GM23338 (cell line): Measurements from ENCODE around the gene ABCB8. TPM values are rescaled to one million over a fixed set of nuclear protein-coding genes. Genes with fewer than 3 reads are reported as not detected.

ENCODE experiments used
- ATAC-seq: fragments of 200-7000 bp; cut with Tn5 transposase; 3 replicates; pipeline ENCODE4 v1.9.1; 2020
- DNase-seq: peaks from one replicate; pipeline ENCODE4 v3.0.0-alpha.2; 2015; ENCODE audit warnings: low spot score
- H2AFZ ChIP-seq: fragments of 200-600 bp; sonication (generic); 2 replicates; pipeline ENCODE4 v1.8.0; 2016; ENCODE audit warnings: antibody characterized with exemption, mild to moderate bottlenecking, moderate library complexity
- H3F3A ChIP-seq: fragments of 200-600 bp; sonication (generic); replicated peaks from 2 replicates; pipeline ENCODE4 v1.8.0; 2017; ENCODE audit warnings: antibody characterized with exemption, mixed run types, low read depth
- H3K27ac ChIP-seq: fragments of 200-600 bp; sonication (generic); 2 replicates; pipeline ENCODE4 v1.6.1; 2016; ENCODE audit warnings: low read depth
- H3K27me3 ChIP-seq: fragments of 200-600 bp; sonication (generic); 2 replicates; pipeline ENCODE4 v1.8.0; 2016; ENCODE audit warnings: mild to moderate bottlenecking, mixed run types, moderate library complexity; ENCODE audit not compliant: insufficient read depth
- H3K36me3 ChIP-seq: fragments of 200-600 bp; sonication (generic); 2 replicates; pipeline ENCODE4 v1.8.0; 2016; ENCODE audit warnings: mild to moderate bottlenecking; ENCODE audit not compliant: insufficient read depth
- H3K4me1 ChIP-seq: fragments of 200-600 bp; sonication (generic); 2 replicates; pipeline ENCODE4 v1.8.0; 2016; ENCODE audit warnings: mild to moderate bottlenecking, moderate library complexity; ENCODE audit not compliant: insufficient read depth
- H3K4me2 ChIP-seq: fragments of 200-600 bp; sonication (generic); 2 replicates; pipeline ENCODE4 v1.7.1; 2017; ENCODE audit warnings: mixed run types
- H3K4me3 ChIP-seq: fragments of 200-600 bp; sonication (generic); 2 replicates; pipeline ENCODE4 v1.6.1; 2016; ENCODE audit warnings: mixed run types
- H3K79me2 ChIP-seq: fragments of 200-600 bp; sonication (generic); replicated peaks from 2 replicates; pipeline ENCODE4 v1.8.0; 2017; ENCODE audit warnings: mild to moderate bottlenecking; ENCODE audit not compliant: insufficient read depth
- H3K9me2 ChIP-seq: fragments of 200-600 bp; sonication (generic); 2 replicates; pipeline ENCODE4 v1.8.0; 2017; ENCODE audit not compliant: insufficient read depth
- H4K20me1 ChIP-seq: fragments of 200-600 bp; sonication (generic); replicated peaks from 2 replicates; pipeline ENCODE4 v1.8.0; 2017; ENCODE audit warnings: mild to moderate bottlenecking; ENCODE audit not compliant: insufficient read depth
- H3K27ac Mint-ChIP-seq: 2 replicates; pipeline ENCODE4 v1.8.0; 2020; ENCODE audit warnings: inconsistent platforms, mild to moderate bottlenecking, moderate library complexity, mixed read lengths
- H3K27me3 Mint-ChIP-seq: 3 replicates; pipeline ENCODE4 v1.8.0; 2022; ENCODE audit warnings: low read depth, mild to moderate bottlenecking, moderate library complexity, mixed read lengths, inconsistent platforms; ENCODE audit not compliant: insufficient read depth, poor library complexity
- H3K36me3 Mint-ChIP-seq: 3 replicates; pipeline ENCODE4 v1.8.0; 2021; ENCODE audit warnings: low read depth, mild to moderate bottlenecking, inconsistent platforms, moderate library complexity, mixed read lengths
- H3K4me1 Mint-ChIP-seq: 3 replicates; pipeline ENCODE4 v1.8.0; 2020; ENCODE audit warnings: mild to moderate bottlenecking, inconsistent platforms, mixed read lengths
- H3K4me3 Mint-ChIP-seq: 3 replicates; pipeline ENCODE4 v1.8.0; 2021; ENCODE audit warnings: moderate library complexity, mild to moderate bottlenecking, inconsistent platforms, mixed read lengths
- H3K9me3 Mint-ChIP-seq: 3 replicates; pipeline ENCODE4 v1.8.0; 2020; ENCODE audit warnings: moderate library complexity, mild to moderate bottlenecking, inconsistent platforms, mixed read lengths
- ETS1 ChIP-seq: IDR thresholded peaks from 2 replicates; pipeline ENCODE4 v1.6.1; 2016; ENCODE audit warnings: antibody characterized with exemption
- EZH2 ChIP-seq: fragments of 200-600 bp; sonication (generic); IDR thresholded peaks from one replicate; pipeline ENCODE4 v1.8.0; 2017; ENCODE audit warnings: antibody characterized with exemption, mild to moderate bottlenecking, low read depth; ENCODE audit not compliant: unreplicated experiment
- EZH2phosphoT487 ChIP-seq: fragments of 200-600 bp; sonication (generic); IDR thresholded peaks from one replicate; pipeline ENCODE4 v1.8.1; 2018; ENCODE audit warnings: antibody characterized with exemption; ENCODE audit not compliant: unreplicated experiment
- NANOG ChIP-seq: IDR thresholded peaks from 2 replicates; pipeline ENCODE4 v1.6.1; 2016; ENCODE audit warnings: antibody characterized with exemption, borderline replicate concordance
- POLR2AphosphoS5 ChIP-seq: IDR thresholded peaks from 2 replicates; pipeline ENCODE4 v1.6.1; 2016; ENCODE audit warnings: antibody characterized with exemption, low read depth
- REST ChIP-seq: IDR thresholded peaks from one replicate; pipeline ENCODE4 v1.6.1; 2018; ENCODE audit warnings: antibody characterized with exemption; ENCODE audit not compliant: unreplicated experiment
- STAT1 ChIP-seq: IDR thresholded peaks from one replicate; pipeline ENCODE4 v1.6.1; 2016; ENCODE audit warnings: antibody characterized with exemption; ENCODE audit not compliant: unreplicated experiment
- polyA plus RNA-seq: library from polyadenylated mRNA; unstranded; fragments of >200 nt; fragmentation: Nextera tagmentation; extraction: Ambion mirVana; gene quantifications from 2 replicates; pipeline ENCODE4 v1.2.1, GENCODE V29; 2016
- total RNA-seq: library from RNA; depleted of rRNA; stranded (reverse); fragments of >200 nt; shearing (Covaris generic); gene quantifications from 2 replicates; pipeline ENCODE4 v1.2.3, GENCODE V29; 2014
- TF ChIP-seq, protein P1 (sequence below), 2 experiments: fragments of 200-600 bp in 1 of 2; sonication (generic) in 1 of 2; conservative IDR thresholded peaks; 2 replicates each; pipeline versions ENCODE4 v1.5.1 to v1.6.1; 2016 to 2017; ENCODE audit warnings: antibody characterized with exemption in 2 of 2, low read depth in 2 of 2, mild to moderate bottlenecking in 2 of 2, moderate library complexity in 1 of 2

ABCB8 gene
- total and polyA plus RNA-seq, 2 experiments from 2014 or later: 11.4 to 27.1 TPM

GRCh38 chr7:151069841-151070573 lies 41.8 kb downstream of the ABCB8 start:
- Mint-ChIP-seq H3K27ac (no peak overlapping the region), H3K27me3 (peaks cover 28% of the 10 kb centered on the region), H3K4me3 (no peak overlapping the region), H3K4me1 (peaks cover 12% of the 10 kb centered on the region), H3K9me3 (no peaks in the 10 kb centered on the region), H3K36me3 (peaks cover 65% of the 10 kb centered on the region)
- H2AFZ ChIP-seq: no peak overlapping the region
- H3K36me3 ChIP-seq: peaks cover 14% of the 10 kb centered on the region
- ATAC-seq (no peak), DNase-seq (no peak)
- no peaks in the 10 kb centered on the region for H3K79me2 ChIP-seq
- H3K4me1 ChIP-seq: peaks cover 9% of the 10 kb centered on the region
- 0 out of 2 replicates have a peak, but pooled peaks cover 5% of the 10 kb centered on the region for H3F3A ChIP-seq
- H4K20me1 ChIP-seq: no peaks in the 10 kb centered on the region; the same call in 1 of the 2 replicates
- H3K27ac ChIP-seq: no peak overlapping the region
- no peaks in the 10 kb centered on the region for H3K9me2 ChIP-seq
- no peaks in the 10 kb centered on the region for H3K27me3 ChIP-seq
- H3K4me3 ChIP-seq: no peak overlapping the region
- H3K4me2 ChIP-seq: no peak overlapping the region
- TF ChIP-seq POLR2AphosphoS5 (no peak), STAT1 (no peak)

- ATAC-seq: no peak
- H3K4me3 ChIP-seq: no peak overlapping the region
- H3K9me3 Mint-ChIP-seq: no peaks in the 10 kb centered on the region
- TF ChIP-seq REST (no peak), EZH2phosphoT487 (no peak), NANOG (no peak), EZH2 (no peak), ETS1 (no peak)
- TF ChIP-seq, protein P1, sequence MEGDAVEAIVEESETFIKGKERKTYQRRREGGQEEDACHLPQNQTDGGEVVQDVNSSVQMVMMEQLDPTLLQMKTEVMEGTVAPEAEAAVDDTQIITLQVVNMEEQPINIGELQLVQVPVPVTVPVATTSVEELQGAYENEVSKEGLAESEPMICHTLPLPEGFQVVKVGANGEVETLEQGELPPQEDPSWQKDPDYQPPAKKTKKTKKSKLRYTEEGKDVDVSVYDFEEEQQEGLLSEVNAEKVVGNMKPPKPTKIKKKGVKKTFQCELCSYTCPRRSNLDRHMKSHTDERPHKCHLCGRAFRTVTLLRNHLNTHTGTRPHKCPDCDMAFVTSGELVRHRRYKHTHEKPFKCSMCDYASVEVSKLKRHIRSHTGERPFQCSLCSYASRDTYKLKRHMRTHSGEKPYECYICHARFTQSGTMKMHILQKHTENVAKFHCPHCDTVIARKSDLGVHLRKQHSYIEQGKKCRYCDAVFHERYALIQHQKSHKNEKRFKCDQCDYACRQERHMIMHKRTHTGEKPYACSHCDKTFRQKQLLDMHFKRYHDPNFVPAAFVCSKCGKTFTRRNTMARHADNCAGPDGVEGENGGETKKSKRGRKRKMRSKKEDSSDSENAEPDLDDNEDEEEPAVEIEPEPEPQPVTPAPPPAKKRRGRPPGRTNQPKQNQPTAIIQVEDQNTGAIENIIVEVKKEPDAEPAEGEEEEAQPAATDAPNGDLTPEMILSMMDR (conservative IDR thresholded peaks at IDR 0.05; ENCODE audit: low read depth in 2 of 2): no peak
Observed at GRCh38 chr7:151070574-151070960, 42.3 kb downstream of the ABCB8 start.

More at GRCh38 chr7:151070574-151070960, 42.3 kb downstream of the ABCB8 start:
- H3K27ac ChIP-seq: no peak overlapping the region
- peaks cover 27% of the 10 kb centered on the region for H3K27me3 Mint-ChIP-seq
- H4K20me1 ChIP-seq: no peaks in the 10 kb centered on the region; the same call in 1 of the 2 replicates
- DNase-seq: no peak
- H3K79me2 ChIP-seq: no peaks in the 10 kb centered on the region
- H3K4me3 Mint-ChIP-seq: no peak overlapping the region
- H3K4me2 ChIP-seq: no peak overlapping the region
- H3K36me3 ChIP-seq: peaks cover 12% of the 10 kb centered on the region
- no peaks in the 10 kb centered on the region for H3K27me3 ChIP-seq
- H3F3A ChIP-seq: 0 out of 2 replicates have a peak, but pooled peaks cover 5% of the 10 kb centered on the region
- peaks cover 14% of the 10 kb centered on the region for H3K4me1 Mint-ChIP-seq
- peaks cover 9% of the 10 kb centered on the region for H3K4me1 ChIP-seq
- peaks cover 64% of the 10 kb centered on the region for H3K36me3 Mint-ChIP-seq
- H2AFZ ChIP-seq: no peak overlapping the region
- H3K9me2 ChIP-seq: no peaks in the 10 kb centered on the region
- no peak overlapping the region for H3K27ac Mint-ChIP-seq
